ENCODE measurements around the gene TBC1D2B. TPM values are rescaled to one million over a fixed set of nuclear protein-coding genes. Genes with fewer than 3 reads are reported as not detected.

Gene TBC1D2B
- total and polyA plus RNA-seq, 2 donors from 2014 or later = 8.5 to 41.6 TPM

GRCh38 chr15:78037328-78037727, 40.2 kb downstream of the TBC1D2B start:
- no peak overlapping the region for H3K9ac ChIP-seq (ENCODE audit: low read length in 3 of 3)
- FAIRE-seq (no peak), DNase-seq (no peak)
- no peak overlapping the region for H3K4me3 ChIP-seq (ENCODE audit: low read length in 3 of 3)
- peaks cover 10 to 24% (median 10%) of the 10 kb centered on the region in 3 donors for H3K4me1 ChIP-seq (ENCODE audit: control insufficient read depth in 2 of 3, insufficient read depth in 2 of 3, low read depth in 1 of 3, low read length in 3 of 3)
- H3K27ac ChIP-seq (ENCODE audit: low read depth in 2 of 2, low read length in 2 of 2) = no peak overlapping the region
- no peak for TF ChIP-seq CTCF (IDR thresholded peaks at IDR 0.05; ENCODE audit: borderline replicate concordance, extremely low read depth, insufficient read depth)
- intact Hi-C loops (cut with DNase I) = no loop called here
- no peaks in the 10 kb centered on the region for H3K27me3 ChIP-seq (ENCODE audit: control insufficient read depth, insufficient read depth, low read length)
- no peaks in the 10 kb centered on the region for H3K9me3 ChIP-seq (ENCODE audit: control insufficient read depth in 2 of 3, insufficient read depth in 1 of 3, low read length in 3 of 3)
- H3K36me3 ChIP-seq (ENCODE audit: control insufficient read depth in 2 of 3, insufficient read depth in 3 of 3, low read length in 3 of 3) = peaks cover 0 to 4% (median 0%) of the 10 kb centered on the region in 3 donors

GRCh38 chr15:78035861-78036476, 41.5 kb downstream of the TBC1D2B start:
- H3K4me1 ChIP-seq (ENCODE audit: control insufficient read depth in 2 of 3, insufficient read depth in 2 of 3, low read depth in 1 of 3, low read length in 3 of 3) = peaks cover 10 to 24% (median 10%) of the 10 kb centered on the region in 3 donors
- no peaks in the 10 kb centered on the region for H3K9me3 ChIP-seq (ENCODE audit: control insufficient read depth in 2 of 3, insufficient read depth in 1 of 3, low read length in 3 of 3)
- no peaks in the 10 kb centered on the region for H3K27me3 ChIP-seq (ENCODE audit: control insufficient read depth, insufficient read depth, low read length)
- peak overlapping the region in 1 of 3 donors; percentile 36 for H3K9ac ChIP-seq (ENCODE audit: low read length in 3 of 3)
- no peak for TF ChIP-seq CTCF (IDR thresholded peaks at IDR 0.05; ENCODE audit: borderline replicate concordance, extremely low read depth, insufficient read depth)
- H3K36me3 ChIP-seq (ENCODE audit: control insufficient read depth in 2 of 3, insufficient read depth in 3 of 3, low read length in 3 of 3) = peaks cover 0 to 4% (median 0%) of the 10 kb centered on the region in 3 donors
- FAIRE-seq (no peak), DNase-seq (no peak)
- intact Hi-C loops (cut with DNase I) = no loop called here
- H3K4me3 ChIP-seq (ENCODE audit: low read length in 3 of 3) = no peak overlapping the region
- peak overlapping the region; percentile 14 to 34 for H3K27ac ChIP-seq (ENCODE audit: low read depth in 2 of 2, low read length in 2 of 2)

GRCh38 chr15:78035321-78035751, 42.2 kb downstream of the TBC1D2B start:
- H3K36me3 ChIP-seq (ENCODE audit: control insufficient read depth in 2 of 3, insufficient read depth in 3 of 3, low read length in 3 of 3) = peaks cover 0 to 4% (median 0%) of the 10 kb centered on the region in 3 donors
- H3K9me3 ChIP-seq (ENCODE audit: control insufficient read depth in 2 of 3, insufficient read depth in 1 of 3, low read length in 3 of 3) = no peaks in the 10 kb centered on the region
- H3K27me3 ChIP-seq (ENCODE audit: control insufficient read depth, insufficient read depth, low read length) = no peaks in the 10 kb centered on the region
- peak overlapping the region in 1 of 3 donors; percentile 36 for H3K9ac ChIP-seq (ENCODE audit: low read length in 3 of 3)
- peak overlapping the region in 1 of 2 donors; percentile 34 for H3K27ac ChIP-seq (ENCODE audit: low read depth in 2 of 2, low read length in 2 of 2)
- DNase-seq (no peak), FAIRE-seq (no peak)
- peaks cover 10 to 24% (median 10%) of the 10 kb centered on the region in 3 donors for H3K4me1 ChIP-seq (ENCODE audit: control insufficient read depth in 2 of 3, insufficient read depth in 2 of 3, low read depth in 1 of 3, low read length in 3 of 3)
- H3K4me3 ChIP-seq (ENCODE audit: low read length in 3 of 3) = no peak overlapping the region
- intact Hi-C loops (cut with DNase I) = no loop called here
- TF ChIP-seq CTCF (IDR thresholded peaks at IDR 0.05; ENCODE audit: borderline replicate concordance, extremely low read depth, insufficient read depth) = no peak
